Measurements from ENCODE around the gene ZNF185. TPM values are rescaled to one million over a fixed set of nuclear protein-coding genes. Genes with fewer than 3 reads are reported as not detected.

Gene ZNF185
- polyA plus RNA-seq, 1 donor from 2014 or later: 2.8 TPM

- no peaks in the 10 kb centered on the region for H3K9me2 ChIP-seq (ENCODE audit: insufficient read depth, low read length)
- no peaks in the 10 kb centered on the region for H3F3A ChIP-seq (ENCODE audit: insufficient read depth, low read length, poor library complexity, severe bottlenecking)
- no peaks in the 10 kb centered on the region for H3K79me2 ChIP-seq (replicated peaks; ENCODE audit: insufficient read depth, low read length)
- no peaks in the 10 kb centered on the region for H3K36me3 ChIP-seq (ENCODE audit: insufficient read depth, low read length)
- H3K4me2 ChIP-seq (ENCODE audit: low read length): no peak overlapping the region
- H3K9ac ChIP-seq (ENCODE audit: low read length): no peak overlapping the region
- H4K20me1 ChIP-seq (ENCODE audit: insufficient read depth): no peaks in the 10 kb centered on the region
- no peak overlapping the region for H3K27ac ChIP-seq (ENCODE audit: low read length)
- H3K4me3 ChIP-seq (ENCODE audit: low read length): no peak overlapping the region
- no peaks in the 10 kb centered on the region for H3K9me3 ChIP-seq (ENCODE audit: low read length)
- no peak overlapping the region for H2AFZ ChIP-seq (ENCODE audit: low read depth, low read length)
- TF ChIP-seq EZH2 (IDR thresholded peaks at IDR 0.05; ENCODE audit: borderline replicate concordance, insufficient read depth, low read length, poor library complexity, severe bottlenecking) (no peak), POLR2AphosphoS5 (IDR thresholded peaks at IDR 0.05) (no peak), TAF1 (IDR thresholded peaks at IDR 0.05; ENCODE audit: low read depth) (no peak), REST (IDR thresholded peaks at IDR 0.05; ENCODE audit: borderline replicate concordance) (no peak), RAD21 (conservative IDR thresholded peaks at IDR 0.05) (no peak), EP300 (conservative IDR thresholded peaks at IDR 0.05; ENCODE audit: poor library complexity, severe bottlenecking) (no peak), CTCF (IDR thresholded peaks at IDR 0.05; ENCODE audit: poor library complexity, severe bottlenecking) (no peak), MXI1 (conservative IDR thresholded peaks at IDR 0.05; ENCODE audit: poor library complexity, severe bottlenecking) (no peak), SMC3 (conservative IDR thresholded peaks at IDR 0.05; ENCODE audit: poor library complexity) (no peak)
- no peaks in the 10 kb centered on the region for H3K27me3 ChIP-seq (ENCODE audit: insufficient read depth, low read depth, low read length)
These were observed 2.7 kb upstream of the ZNF185 start for GRCh38 chrX:152895121-152895520.

DNA sequence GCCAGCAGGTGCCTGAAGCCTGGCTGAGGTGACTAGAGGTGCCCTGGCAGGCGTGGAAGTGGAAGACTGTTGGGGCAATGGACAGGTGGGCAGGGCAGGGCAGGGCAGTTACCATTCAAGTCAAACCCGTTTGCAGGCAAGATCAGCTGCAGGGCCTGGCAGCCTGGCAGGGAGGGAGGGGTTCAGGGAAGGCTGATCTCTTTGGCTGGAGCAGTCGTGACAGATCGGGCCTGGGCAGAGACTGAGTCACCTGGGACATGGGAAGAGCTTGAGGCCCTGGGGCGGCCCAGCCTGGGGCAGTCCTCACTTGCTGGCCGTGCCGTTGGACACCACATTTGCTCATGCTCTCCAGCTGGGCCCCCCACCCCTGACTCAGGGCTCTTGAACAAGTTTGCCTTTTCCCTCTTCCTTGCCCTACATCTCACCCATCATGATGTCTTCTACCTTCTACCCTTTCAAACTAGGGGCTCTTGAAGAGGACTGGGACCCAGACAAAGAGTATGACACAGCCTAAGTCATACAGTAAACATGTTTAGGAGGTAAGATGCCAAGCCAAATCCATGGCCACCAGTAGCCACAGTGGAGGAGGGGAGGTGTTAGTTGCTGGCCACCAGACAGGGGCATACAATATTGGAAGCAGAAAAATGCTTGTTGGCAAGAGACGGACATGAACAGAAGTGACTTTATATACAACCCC, 2.0 kb upstream of the ZNF185 start:
- H3F3A ChIP-seq (ENCODE audit: insufficient read depth, low read length, poor library complexity, severe bottlenecking): no peaks in the 10 kb centered on the region
- no peaks in the 10 kb centered on the region for H3K27me3 ChIP-seq (ENCODE audit: insufficient read depth, low read depth, low read length)
- H3K4me3 ChIP-seq (ENCODE audit: low read length): no peak overlapping the region
- H3K4me2 ChIP-seq (ENCODE audit: low read length): no peak overlapping the region
- H3K36me3 ChIP-seq (ENCODE audit: insufficient read depth, low read length): no peaks in the 10 kb centered on the region
- H3K9ac ChIP-seq (ENCODE audit: low read length): no peak overlapping the region
- no peaks in the 10 kb centered on the region for H3K79me2 ChIP-seq (replicated peaks; ENCODE audit: insufficient read depth, low read length)
- no peak overlapping the region for H3K27ac ChIP-seq (ENCODE audit: low read length)
- TF ChIP-seq EP300 (conservative IDR thresholded peaks at IDR 0.05; ENCODE audit: poor library complexity, severe bottlenecking): no peak
- H4K20me1 ChIP-seq (ENCODE audit: insufficient read depth): no peaks in the 10 kb centered on the region
- no peaks in the 10 kb centered on the region for H3K9me2 ChIP-seq (ENCODE audit: insufficient read depth, low read length)
- no peak overlapping the region for H2AFZ ChIP-seq (ENCODE audit: low read depth, low read length)
- no peaks in the 10 kb centered on the region for H3K9me3 ChIP-seq (ENCODE audit: low read length)
